ENCODE data around the gene SRA1.

DNA sequence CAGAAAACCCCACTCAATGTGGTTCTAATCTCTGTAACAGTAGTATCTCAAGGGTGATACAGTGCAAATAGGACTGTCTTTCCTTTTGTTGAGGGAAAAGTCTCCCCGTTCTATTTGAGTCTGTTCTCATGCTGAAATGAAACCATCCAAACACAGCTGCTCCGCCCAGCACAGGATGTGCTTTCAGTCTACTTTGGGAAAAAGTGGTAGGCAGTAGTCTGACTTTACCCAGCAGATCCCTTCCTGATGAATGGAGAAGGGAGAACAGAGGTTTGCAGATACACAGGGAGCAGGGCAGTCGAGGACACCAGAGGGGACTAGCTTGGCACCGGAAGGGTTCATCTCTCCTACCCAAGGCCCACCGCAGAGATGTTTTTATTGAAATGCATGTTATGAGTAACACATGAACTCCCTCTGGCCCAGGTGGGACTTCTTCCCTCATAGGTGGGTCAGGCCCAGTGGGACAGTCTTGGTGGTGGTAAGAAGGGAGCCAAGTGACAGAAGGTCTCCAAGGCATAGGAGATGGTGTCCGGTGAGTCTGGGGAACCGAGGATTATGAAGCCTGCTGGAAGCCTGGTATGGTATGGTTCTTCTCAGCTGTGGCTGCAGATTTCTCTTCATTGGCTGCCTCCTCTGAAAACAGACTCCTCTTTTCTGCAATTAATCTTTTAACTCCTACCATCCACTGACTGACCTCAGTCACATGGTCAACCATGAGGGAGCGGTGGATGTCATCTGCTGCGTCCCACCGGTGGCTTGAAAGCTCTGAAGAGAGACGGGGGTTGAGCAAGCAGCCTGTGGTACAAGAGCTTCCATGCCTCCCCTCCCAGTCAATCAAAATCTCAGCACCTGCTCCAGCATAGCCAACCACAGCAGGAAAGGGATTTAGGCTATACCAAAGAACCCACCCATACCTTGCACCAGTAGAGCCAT is 6.9 kb downstream of the SRA1 start:
- TF ChIP-seq, protein P1, sequence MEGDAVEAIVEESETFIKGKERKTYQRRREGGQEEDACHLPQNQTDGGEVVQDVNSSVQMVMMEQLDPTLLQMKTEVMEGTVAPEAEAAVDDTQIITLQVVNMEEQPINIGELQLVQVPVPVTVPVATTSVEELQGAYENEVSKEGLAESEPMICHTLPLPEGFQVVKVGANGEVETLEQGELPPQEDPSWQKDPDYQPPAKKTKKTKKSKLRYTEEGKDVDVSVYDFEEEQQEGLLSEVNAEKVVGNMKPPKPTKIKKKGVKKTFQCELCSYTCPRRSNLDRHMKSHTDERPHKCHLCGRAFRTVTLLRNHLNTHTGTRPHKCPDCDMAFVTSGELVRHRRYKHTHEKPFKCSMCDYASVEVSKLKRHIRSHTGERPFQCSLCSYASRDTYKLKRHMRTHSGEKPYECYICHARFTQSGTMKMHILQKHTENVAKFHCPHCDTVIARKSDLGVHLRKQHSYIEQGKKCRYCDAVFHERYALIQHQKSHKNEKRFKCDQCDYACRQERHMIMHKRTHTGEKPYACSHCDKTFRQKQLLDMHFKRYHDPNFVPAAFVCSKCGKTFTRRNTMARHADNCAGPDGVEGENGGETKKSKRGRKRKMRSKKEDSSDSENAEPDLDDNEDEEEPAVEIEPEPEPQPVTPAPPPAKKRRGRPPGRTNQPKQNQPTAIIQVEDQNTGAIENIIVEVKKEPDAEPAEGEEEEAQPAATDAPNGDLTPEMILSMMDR (IDR thresholded peaks at IDR 0.05), result no peak
- no peak for TF ChIP-seq POLR2A (IDR thresholded peaks at IDR 0.05)
